GM04503 (cell line): ENCODE data around the gene TMEM244.
"Not testable (repeated sequence)": the region's sequence is repeated elsewhere in the genome, so short reads cannot be mapped to it uniquely, and the experiment has no call there.

Source experiments
- DNase-seq: peaks from one replicate; pipeline ENCODE4 v3.0.0-alpha.2; 2012; ENCODE audit warnings: low read depth

The TMEM244 gene

DNA sequence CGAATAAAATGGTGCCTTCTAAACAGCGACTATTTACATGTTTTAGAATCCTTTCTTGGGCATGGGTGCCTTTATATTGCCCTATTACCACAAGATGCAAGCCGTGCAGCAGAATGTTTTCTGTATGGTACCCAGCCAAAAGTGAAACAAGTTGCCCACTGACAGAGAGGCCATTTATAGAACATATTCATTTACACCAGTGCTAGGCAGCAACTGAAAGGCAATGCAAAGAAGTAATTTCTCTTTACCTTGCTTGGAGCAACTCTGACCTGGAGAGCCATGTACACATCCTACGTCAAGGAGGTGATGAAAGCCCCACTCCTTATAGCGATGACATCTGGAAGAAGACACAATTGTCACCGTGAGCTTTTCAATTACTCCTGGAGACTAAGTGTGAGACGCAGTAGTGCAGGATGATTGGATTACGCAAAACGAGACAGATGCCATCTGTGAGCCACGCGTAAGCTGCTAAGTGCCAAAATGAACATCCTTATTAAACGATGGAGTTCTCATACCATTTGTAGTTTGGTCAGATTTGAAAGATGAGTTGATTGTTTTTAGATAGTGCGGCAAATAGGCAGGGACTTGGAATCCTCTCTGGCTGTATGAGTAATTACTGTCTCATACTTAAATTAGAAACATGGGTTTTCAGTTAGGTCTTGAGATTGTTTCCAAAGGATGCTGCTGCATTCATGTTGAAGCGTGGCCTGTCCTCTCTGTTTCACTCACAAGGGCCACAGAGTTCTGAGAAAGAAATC, at the start of gene TMEM244:
TSS of gene TMEM244 (minus strand) at position 408 of the 758 bp plus-strand sequence. CDS start at position 281, 127 bp downstream.
- DNase-seq: peak; percentile 88

DNA sequence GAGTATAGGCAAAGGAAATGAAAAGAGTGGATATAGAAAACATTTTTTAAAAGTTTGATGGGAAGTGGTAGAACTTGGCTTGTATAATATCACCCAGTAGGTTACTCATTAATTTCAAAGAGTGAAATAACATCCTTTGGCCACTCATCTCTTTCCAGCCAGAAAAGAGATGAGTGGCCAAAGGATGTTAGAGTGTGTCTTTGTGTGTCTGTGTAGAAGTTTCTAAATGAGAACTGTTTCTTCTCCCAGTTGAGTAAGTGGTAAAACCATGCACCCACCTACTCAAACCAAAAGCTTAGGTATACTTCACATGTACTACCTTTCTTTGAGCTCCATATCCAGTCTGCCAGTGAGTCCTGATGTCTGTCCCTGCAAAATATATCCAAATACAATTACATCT, 47.7 kb upstream of the TMEM244 start:
- DNase-seq: no peak

GRCh38 chr6:129908356-129908755, 47.2 kb upstream of the TMEM244 start:
- no peak for DNase-seq

- DNase-seq: no peak
These were observed 45.5 kb upstream of the TMEM244 start for GRCh38 chr6:129906515-129907077.

DNA sequence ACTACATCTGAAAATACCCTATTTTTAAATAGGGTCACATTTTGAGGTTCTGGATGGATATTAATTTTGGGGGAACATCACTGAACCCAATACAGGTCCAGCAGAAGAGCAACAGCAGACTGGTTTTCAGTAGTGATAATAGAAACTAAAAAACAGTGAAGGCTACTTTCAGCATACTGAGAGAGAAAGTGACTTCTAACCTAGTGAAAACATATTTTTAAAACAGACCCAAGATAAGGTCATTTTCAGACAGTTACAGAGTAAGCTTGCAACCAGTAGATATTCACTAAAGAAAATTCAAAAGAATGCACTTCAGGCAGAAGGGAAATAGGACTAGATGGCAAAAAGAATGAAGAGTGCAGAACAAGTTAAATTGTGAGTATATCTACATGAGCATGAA, 42.0 kb upstream of the TMEM244 start:
- DNase-seq: no peak

DNA sequence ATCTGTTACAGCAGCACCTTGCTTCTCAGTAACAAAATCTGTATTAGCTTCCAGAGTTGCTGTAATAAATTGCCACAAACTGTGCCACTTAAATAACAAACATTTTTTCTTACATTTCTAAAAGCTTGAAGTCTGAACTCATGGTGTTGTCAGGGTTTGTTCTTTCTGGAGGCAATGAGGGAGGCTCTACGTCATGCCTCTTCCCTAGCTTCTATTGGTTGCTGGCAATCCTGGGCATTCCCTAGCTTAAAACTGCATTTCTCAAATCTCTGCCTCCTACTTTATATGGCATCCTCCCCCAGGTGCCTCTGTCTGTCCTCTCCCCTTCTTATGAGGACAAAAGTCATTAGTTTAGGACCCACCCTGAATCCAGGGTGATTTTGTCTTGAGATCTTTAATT, 41.6 kb upstream of the TMEM244 start:
- DNase-seq: no peak

DNA sequence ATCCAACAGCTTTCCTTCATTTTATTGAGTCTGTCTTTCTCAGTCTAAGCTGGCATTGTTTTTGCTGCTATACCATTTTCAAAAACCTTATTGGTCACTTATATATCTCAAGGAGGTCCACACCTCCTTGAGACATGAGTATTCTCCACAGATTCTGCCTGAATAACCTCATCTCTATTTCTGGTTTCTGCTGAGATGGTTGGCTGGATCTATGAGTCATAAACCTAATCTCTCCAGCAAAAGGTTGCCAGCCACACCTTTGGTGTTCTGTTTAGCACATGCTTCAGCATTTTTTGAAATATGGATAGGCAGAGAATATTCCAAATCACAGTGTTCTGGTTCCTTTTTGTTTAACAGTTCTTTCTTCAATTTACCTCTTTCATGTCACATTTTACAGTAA, 40.8 kb upstream of the TMEM244 start:
- DNase-seq: no peak

- DNase-seq: no peak
These were observed 34.6 kb upstream of the TMEM244 start for GRCh38 chr6:129895692-129896091.

- no peak for DNase-seq
These were observed 33.8 kb upstream of the TMEM244 start for GRCh38 chr6:129894921-129895320.

- DNase-seq: no peak
These were observed 32.5 kb upstream of the TMEM244 start for GRCh38 chr6:129893640-129894039.

- no peak for DNase-seq
These were observed 29.6 kb upstream of the TMEM244 start for GRCh38 chr6:129890701-129891100.

- DNase-seq: peak; percentile 24
These were observed 29.0 kb upstream of the TMEM244 start for GRCh38 chr6:129890164-129890563.

DNA sequence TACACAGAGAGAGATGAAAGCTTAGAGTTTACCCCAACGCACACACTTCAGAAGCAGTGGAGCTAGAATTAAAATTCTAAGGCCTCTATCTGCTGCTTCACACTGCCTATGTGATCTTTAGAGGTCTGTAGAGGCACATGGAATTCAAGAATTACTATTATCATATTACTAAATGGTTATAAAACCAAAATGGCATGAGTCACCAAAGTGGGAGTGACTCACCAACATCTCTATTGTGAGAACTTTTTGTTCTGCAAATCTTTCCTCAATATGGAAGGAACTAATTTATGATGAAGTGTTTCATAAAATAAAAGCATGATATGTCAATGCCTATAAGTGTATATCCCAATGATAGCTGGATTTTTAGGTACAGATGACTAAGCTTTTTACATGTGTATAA, 28.5 kb upstream of the TMEM244 start:
- DNase-seq: peak; percentile 45

DNA sequence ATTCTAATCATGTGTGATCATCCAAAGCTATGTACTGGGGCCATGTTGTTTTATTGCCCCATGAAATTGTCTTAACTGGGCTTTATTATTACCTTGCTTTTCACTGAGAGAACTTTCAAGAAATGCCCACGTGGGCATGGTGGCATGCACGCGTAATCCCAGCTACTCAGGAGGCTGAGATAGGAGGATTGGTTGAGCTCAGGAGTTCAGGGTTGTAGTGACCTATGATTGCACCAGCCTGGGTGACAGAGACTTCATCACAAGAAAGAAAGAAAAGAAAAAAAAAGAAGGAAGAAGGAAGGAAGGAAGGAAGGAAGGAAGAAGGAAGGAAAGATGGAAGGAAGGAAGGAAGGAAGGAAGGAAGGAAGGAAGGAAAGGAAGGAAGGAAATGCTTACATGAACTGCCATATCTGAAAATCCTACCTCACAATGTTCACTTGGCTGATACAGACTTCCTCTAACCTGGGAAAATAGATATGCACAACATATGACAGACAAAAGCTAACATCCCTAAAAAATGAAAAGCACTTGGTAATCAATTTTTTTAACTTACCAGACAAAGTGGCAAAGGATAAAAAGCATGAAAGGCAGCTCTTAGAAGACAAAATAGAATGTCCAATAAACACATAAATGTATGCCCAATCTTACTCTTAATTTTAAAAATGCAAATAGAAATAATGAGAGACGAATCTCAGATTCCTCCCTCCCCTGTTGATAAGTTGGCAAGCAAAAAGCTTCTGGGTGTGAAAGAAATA, 25.5 kb upstream of the TMEM244 start:
- no peak for DNase-seq

GRCh38 chr6:129884211-129884610, 23.1 kb upstream of the TMEM244 start:
- no peak for DNase-seq

GRCh38 chr6:129882510-129883023, 21.5 kb upstream of the TMEM244 start:
- no peak for DNase-seq

DNA sequence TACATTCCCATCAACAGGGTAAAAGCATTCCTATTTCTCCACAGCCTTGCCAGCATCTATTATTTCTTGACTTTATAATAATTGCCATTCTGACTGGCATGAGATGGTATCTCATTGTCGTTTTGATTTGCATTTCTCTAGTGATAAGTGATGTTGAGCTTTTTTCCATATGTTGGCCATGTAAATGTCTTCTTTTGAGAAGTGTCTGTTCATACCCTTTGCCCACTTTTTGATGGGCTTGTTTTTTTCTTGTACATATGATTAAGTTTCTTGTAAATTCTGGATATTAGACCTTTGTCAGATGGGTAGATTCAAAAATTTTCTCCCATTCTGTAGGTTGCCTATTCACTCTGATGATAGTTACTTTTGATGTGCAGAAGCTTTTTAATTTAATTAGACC, 16.8 kb upstream of the TMEM244 start:
- not testable (repeated sequence) for DNase-seq

DNA sequence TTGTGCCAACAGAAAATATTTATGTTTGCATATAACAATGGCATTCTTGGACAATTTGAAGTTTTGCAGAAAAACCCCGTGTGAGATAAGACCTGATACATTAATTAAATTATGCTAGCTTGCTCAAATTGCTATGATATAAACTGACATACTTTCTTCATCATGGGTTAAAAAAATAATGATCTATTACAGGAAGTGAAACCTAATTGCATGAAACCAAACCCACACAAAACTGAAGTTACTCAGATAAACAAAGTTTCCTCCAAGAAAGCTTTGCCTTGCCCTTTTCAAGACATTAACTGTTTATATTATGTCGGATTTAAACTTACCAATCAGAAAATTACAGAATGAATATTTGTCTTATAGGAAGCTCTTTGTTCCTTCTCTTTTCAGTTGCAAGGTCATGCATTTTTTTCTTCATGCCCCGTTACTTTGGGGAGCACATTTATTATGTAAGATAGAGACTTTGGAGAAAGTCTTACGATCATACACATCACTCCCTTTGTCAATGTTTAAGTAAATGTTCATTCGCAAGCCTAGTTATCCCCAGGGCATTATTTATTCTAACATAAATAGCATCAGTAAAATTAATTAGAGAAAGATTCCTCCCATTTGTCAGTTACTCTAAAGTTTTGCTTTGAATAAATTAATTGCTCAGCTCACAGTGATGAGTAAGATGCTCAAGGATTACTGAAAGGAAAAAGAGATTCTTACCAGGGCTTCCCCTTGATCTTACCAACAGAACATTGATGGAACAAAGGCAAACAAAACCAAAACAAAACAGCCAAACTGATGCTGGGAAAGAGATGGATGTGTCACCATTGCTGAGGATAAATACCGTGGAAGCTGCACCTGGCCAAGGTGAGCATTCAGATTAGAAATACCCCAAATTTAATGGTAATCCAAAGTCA, 14.8 kb upstream of the TMEM244 start:
- DNase-seq: no peak

DNA sequence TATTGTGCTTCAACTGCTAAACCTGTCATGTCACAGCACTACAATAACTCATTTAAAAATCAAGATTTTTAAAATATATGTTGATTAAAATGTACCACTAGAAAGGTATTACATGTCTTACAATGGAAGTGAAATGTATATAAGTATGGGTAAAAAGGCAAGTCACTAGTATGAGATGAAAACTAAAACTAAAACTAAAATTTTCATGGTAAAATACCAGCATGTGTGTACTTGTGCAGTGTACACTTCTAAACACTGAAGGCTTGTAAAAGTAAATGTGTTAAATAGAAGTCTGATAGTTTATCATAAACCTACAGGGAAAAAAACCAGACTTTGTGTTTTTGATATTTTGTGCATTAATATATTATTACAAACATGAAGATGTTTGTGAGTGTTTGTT, 13.7 kb upstream of the TMEM244 start:
- DNase-seq: no peak

DNA sequence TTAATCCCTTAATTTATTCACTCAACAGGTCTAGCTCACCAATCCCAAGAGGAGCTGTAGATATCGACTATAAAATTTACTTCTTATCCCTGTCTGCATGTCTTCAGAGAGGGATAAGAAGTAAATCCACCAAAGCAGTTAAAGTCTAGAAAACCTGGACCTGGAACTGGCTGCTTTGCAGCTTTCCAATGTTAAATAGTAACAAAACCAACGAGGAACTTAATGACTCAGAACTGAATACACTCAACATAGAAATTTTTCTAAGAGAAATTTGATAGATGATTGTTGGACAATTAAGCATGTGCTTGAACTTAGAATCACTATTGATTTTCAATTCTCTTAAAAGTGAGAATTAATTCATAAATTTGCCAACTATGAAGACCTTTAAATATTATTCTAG, 11.5 kb upstream of the TMEM244 start:
- no peak for DNase-seq

- no peak for DNase-seq
These were observed 10.1 kb upstream of the TMEM244 start for GRCh38 chr6:129871221-129871620.

DNA sequence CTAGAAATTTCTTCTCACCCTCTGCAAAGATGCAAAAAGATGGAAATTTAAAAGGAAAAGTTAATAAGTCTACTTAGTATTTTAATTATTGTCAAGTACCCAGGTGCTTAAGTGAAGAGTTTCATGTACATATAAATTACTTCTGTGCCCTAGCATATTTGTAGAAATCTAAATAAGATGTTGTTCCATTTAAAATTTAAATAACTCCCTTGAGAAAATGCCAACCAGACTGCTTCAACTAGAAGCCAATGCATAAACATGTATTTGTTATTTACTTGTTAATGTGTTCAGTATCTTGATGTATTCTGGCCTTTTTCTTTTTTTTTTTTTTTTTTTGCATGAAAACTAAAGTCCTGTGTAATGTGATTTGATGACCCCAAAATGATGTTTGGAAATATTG, 6.3 kb upstream of the TMEM244 start:
- no peak for DNase-seq
